Activated T-helper 2 cell treated with anti-CD3 and anti-CD28 coated beads, Interferon-gamma antibody, Interleukin-2, Interleukin-4, amounts not matched to agents 10 μg/mL and 5 μg/mL and 100 μg/mL, durations not matched to agents 14 hours and 24 hours and 36 hours (primary cell): ENCODE measurements around the gene TP63. TPM values are rescaled to one million over a fixed set of nuclear protein-coding genes. Genes with fewer than 3 reads are reported as not detected.

Source experiments
- DNase-seq: peaks from one replicate; pipeline ENCODE4 v3.0.0; 2021; ENCODE audit warnings: low spot score
- H3K27ac Mint-ChIP-seq: one replicate; pipeline ENCODE4 v1.8.0; 2021; ENCODE audit warnings: mixed read lengths
- H3K27me3 Mint-ChIP-seq: one replicate; pipeline ENCODE4 v1.8.0; 2021; ENCODE audit warnings: low read depth, mixed read lengths
- H3K36me3 Mint-ChIP-seq: one replicate; pipeline ENCODE4 v1.8.0; 2021; ENCODE audit warnings: low read depth, mixed read lengths
- H3K4me1 Mint-ChIP-seq: one replicate; pipeline ENCODE4 v1.8.0; 2021; ENCODE audit warnings: low read depth, mixed read lengths
- H3K4me3 Mint-ChIP-seq: one replicate; pipeline ENCODE4 v1.8.0; 2021; ENCODE audit warnings: low read depth, mild to moderate bottlenecking, moderate library complexity, mixed read lengths
- H3K9me3 Mint-ChIP-seq: one replicate; pipeline ENCODE4 v1.8.0; 2021; ENCODE audit warnings: mixed read lengths
- intact Hi-C: fragments of 100-400 bp; cut with micrococcal nuclease; formaldehyde crosslinking; loops from one replicate; pipeline ENCODE4 v1.15.1; 2023
- total RNA-seq: library from RNA; stranded (reverse); gene quantifications from 2 replicates; pipeline ENCODE4 v1.2.3, GENCODE V29; 2022

TP63 gene
- total RNA-seq, 1 donor from 2014 or later: 5.6 TPM

DNA sequence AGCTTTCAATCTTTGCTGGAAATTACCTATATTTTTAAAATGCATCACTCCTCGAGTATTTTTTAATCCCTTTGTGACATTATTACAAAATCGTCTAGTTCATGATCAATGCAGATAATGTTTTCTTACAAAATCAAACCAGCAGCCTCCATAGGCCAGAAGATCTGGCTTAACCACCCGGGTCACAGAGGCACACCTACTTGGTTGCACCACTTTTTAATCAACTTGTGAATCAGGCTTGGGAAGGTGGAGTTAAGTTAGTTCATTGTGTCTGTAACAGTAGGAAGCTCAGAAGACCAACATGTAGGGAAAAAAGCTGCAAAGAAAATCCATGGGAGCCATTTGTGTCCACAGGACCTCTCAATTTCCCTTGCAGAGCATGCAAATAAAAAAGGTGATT is 148.0 kb downstream of the TP63 start:
- no peaks in the 10 kb centered on the region for H3K36me3 Mint-ChIP-seq
- no peaks in the 10 kb centered on the region for H3K27me3 Mint-ChIP-seq
- no peak overlapping the region for H3K27ac Mint-ChIP-seq
- no peak overlapping the region for H3K4me3 Mint-ChIP-seq
- peaks cover 10% of the 10 kb centered on the region for H3K9me3 Mint-ChIP-seq
- no peak for DNase-seq
- peaks cover 12% of the 10 kb centered on the region for H3K4me1 Mint-ChIP-seq
- intact Hi-C loops: loop anchor here (5.0 to 10.0 kb wide), 2 partner anchors 168 to 504 kb away; no protein-coding TSS in a partner anchor

DNA sequence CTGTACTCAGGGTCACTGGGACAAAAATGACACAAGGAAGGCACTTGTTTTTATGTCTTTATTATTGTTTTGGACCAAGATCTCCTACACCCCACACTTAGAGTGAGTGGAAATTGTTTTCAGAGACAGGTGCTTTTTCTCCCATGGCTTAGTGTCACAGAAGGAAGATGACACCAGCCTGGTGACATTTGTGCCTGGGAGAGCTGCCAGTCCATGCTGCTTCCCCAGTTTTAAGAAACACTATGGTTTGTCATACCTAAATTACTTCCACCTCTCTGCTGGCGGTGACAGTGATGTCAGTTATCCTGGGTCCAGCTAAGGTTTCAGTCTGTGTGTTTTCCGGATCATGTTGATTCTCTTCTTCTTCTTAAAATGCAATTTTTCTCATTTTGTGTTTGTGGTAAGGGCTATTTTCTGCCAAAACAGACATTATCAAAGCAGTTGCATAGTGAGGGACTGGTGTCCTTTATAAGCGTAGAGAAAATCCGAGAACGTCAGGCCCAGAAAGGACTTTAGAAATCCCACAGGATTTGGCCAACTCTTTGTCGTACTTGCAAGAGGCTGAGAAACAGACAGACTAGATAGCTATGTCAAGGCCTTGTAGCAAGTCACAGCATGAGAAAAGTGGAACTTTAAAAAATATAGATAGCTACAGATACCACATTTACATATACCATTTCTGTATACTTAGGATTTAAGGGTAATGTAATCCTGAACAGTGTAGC is 149.5 kb downstream of the TP63 start:
- Mint-ChIP-seq H3K27ac (no peak overlapping the region), H3K27me3 (peaks cover 2% of the 10 kb centered on the region), H3K36me3 (no peaks in the 10 kb centered on the region), H3K4me3 (no peak overlapping the region), H3K9me3 (peaks cover 10% of the 10 kb centered on the region), H3K4me1 (peaks cover 12% of the 10 kb centered on the region)
- intact Hi-C loops: no loop called here
- no peak for DNase-seq

DNA sequence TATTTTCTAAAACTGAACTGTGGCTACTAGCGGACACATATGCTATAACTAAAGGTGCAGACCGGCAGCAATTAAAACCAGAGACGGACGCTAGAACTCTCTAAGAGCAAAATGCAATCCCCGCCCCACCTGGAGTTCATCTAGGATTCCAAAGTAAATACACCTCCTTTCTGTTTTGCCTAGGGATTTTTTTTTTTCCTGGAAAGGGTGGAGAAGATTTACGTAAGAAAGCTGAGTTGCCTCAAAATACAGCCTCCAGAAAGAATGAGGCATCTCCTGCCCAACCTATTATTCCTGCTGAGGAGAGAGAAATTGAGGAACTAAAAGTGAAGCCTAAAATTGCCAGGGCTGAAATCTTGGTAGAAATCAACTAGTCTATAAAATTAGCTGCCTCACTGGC is 150.2 kb downstream of the TP63 start:
- Mint-ChIP-seq H3K27ac (no peak overlapping the region), H3K9me3 (peaks cover 10% of the 10 kb centered on the region), H3K36me3 (no peaks in the 10 kb centered on the region), H3K4me3 (no peak overlapping the region), H3K4me1 (peaks cover 12% of the 10 kb centered on the region), H3K27me3 (peaks cover 2% of the 10 kb centered on the region)
- intact Hi-C loops: no loop called here
- DNase-seq: no peak

DNA sequence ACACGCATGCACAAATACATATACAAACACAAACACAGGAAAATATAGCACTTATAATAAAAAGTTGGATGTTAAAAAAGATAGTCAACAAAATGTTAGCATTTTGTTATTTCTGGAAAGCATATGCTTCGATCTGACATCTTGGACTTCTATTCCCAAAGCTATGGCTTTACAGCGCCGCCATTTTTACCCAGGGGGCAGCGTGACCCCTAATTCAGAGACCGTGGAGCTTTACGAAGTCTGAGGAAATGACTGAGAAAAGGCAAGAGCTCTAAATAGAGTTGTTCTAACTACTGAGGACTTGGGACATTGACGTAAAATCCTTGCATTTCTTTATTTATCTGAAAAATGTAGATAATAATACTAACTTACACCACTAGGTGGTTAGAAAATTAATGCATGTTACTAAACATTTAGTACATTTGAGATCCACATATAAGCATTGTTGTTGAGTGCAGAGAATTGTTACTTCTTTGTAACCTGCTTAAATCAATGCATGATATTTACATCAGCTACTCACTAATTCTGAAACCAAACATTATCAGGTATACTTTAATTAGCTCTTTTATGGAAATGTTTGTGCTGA is 155.4 kb downstream of the TP63 start:
- peaks cover 2% of the 10 kb centered on the region for H3K27me3 Mint-ChIP-seq

DNA sequence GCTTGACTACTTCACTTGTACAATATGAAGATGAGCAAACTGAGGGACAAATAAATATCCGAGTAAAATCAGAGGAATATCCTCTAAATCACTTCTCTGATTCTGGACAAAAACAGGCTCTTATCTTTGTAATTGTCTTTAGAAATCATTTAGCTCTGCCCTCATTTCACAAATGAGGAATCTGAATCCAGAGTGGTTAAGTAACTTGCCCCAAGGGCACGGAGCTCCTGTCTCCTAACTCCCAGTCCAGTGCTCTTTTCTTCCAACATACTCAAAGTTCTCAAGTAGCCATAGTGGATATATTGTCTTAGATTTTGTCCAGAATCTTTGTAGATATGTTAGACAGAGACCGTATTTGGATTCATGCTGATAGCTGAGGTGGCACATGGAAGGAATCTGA is 156.0 kb downstream of the TP63 start:
- intact Hi-C loops: no loop called here

More for the DNA sequence above, 155.4 kb downstream of the TP63 start:
- DNase-seq: no peak
- H3K27ac Mint-ChIP-seq: no peak overlapping the region
- intact Hi-C loops: no loop called here
- H3K9me3 Mint-ChIP-seq: no peaks in the 10 kb centered on the region
- H3K4me3 Mint-ChIP-seq: no peak overlapping the region
- no peaks in the 10 kb centered on the region for H3K36me3 Mint-ChIP-seq
- peaks cover 8% of the 10 kb centered on the region for H3K4me1 Mint-ChIP-seq

DNA sequence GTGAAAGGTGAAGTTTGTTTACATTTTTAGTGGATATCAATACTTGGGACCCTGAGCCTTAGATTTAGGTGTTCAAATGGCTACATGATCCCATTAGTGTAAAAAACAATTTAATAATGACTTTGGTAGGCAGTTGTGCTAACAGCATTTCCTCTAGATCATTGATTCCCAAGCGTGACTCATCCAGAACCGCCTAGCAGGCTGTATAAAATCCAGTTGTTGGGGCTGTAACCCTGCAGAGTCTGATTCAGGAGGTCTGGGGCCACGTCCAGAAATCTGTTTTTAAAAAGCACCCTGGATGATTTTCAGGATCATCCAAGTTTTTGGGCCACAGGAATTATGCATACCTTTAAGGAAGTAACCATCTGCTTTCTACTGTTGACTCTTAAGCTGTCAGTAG is 156.4 kb downstream of the TP63 start:
- Mint-ChIP-seq H3K4me3 (no peak overlapping the region), H3K36me3 (no peaks in the 10 kb centered on the region), H3K4me1 (peaks cover 8% of the 10 kb centered on the region), H3K27ac (no peak overlapping the region), H3K27me3 (peaks cover 2% of the 10 kb centered on the region), H3K9me3 (no peaks in the 10 kb centered on the region)
- DNase-seq: no peak
- intact Hi-C loops: no loop called here

More for the DNA sequence above, 156.0 kb downstream of the TP63 start:
- no peak overlapping the region for H3K4me3 Mint-ChIP-seq
- no peak overlapping the region for H3K27ac Mint-ChIP-seq
- no peaks in the 10 kb centered on the region for H3K36me3 Mint-ChIP-seq
- no peaks in the 10 kb centered on the region for H3K9me3 Mint-ChIP-seq
- no peak for DNase-seq
- peaks cover 8% of the 10 kb centered on the region for H3K4me1 Mint-ChIP-seq
- H3K27me3 Mint-ChIP-seq: peaks cover 2% of the 10 kb centered on the region

DNA sequence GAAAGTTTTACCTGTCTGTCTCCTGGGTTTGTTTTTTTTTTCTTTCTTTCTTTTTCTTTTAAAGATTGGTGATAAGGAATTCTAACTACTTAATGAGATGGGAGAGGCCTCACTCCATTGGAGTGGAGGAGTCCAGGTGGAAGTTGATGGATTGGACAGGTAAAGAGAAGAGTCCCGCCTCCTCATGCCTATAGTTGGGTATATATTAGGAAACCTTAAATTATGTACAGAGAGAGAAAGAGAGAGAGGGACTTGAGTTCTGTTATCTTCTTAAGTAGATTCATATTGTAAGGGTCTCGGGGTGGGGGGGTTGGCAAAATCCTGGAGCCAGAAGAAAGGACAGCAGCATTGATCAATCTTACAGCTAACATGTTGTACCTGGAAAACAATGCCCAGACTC is 158.2 kb downstream of the TP63 start:
- H3K27ac Mint-ChIP-seq: no peak overlapping the region
- no peaks in the 10 kb centered on the region for H3K9me3 Mint-ChIP-seq
- H3K36me3 Mint-ChIP-seq: no peaks in the 10 kb centered on the region
- no peak for DNase-seq
- H3K4me3 Mint-ChIP-seq: no peak overlapping the region
- H3K4me1 Mint-ChIP-seq: peaks cover 8% of the 10 kb centered on the region
- intact Hi-C loops: no loop called here
- H3K27me3 Mint-ChIP-seq: peaks cover 5% of the 10 kb centered on the region

DNA sequence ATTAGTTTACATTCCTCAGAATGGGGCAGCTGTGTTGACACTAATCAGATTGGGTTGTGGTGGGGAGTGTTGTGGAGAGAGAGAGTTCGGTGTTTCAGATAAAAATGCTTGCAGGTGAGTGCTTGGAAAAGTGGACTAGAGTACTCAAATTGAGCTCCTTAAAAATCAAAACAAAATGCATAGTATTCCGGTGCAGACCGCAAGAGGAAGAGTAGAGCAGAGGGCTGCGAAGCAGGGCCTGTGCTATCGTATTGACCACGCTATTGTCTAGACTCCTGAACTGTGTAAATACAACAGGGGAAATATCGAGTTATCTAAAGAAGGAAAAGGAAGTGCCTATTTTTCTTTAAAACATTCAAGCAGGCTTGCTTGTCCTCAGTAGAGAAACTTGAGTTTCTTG is 159.5 kb downstream of the TP63 start:
- no peaks in the 10 kb centered on the region for H3K36me3 Mint-ChIP-seq
- peaks cover 3% of the 10 kb centered on the region for H3K27me3 Mint-ChIP-seq
- H3K27ac Mint-ChIP-seq: no peak overlapping the region
- intact Hi-C loops: no loop called here
- no peak overlapping the region for H3K4me3 Mint-ChIP-seq
- no peaks in the 10 kb centered on the region for H3K9me3 Mint-ChIP-seq
- no peak for DNase-seq
- H3K4me1 Mint-ChIP-seq: peaks cover 12% of the 10 kb centered on the region

DNA sequence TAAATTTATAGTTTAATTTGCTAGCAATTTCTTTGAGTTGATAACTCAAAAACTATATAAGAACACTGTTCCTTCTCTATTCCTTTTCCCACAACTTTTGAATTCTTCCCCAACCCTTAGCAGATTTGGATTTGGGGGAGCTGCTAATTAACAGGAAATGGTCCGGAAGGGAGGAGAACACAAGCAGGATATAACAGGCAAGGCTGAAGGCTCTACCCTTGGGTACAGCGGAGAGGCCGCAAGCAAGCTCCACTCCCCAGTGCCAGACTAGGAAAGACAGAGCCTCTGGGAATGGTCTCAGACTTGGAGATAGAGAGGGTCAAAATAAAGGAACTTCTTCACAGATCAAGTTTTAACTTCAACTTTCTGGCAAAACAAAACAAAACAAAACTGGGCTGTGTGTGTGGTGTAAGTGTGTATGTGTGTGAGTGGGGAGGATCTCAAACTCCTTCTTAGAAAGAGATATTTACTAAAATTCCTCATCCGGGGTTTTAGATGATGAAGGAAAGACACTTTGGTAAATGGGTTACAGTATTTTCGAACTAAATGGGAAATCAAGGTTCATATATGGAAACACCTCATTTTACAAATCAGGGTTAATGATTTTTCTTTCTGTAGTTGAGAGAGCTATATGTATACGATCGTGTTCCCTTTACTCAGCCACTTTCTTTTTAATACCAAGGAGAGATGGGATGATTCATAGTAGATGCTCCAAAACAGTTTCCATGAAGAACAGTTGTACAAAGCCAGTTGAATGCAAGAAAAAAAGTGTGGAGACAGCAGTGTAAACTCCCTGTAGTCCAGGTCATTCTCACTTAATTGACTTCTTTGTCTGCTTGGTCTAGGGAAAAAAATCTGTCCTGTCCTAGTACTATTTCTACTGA is 161.1 kb downstream of the TP63 start:
- H3K4me3 Mint-ChIP-seq: no peak overlapping the region
- H3K27ac Mint-ChIP-seq: no peak overlapping the region
- no peaks in the 10 kb centered on the region for H3K9me3 Mint-ChIP-seq
- intact Hi-C loops: no loop called here
- H3K4me1 Mint-ChIP-seq: peaks cover 12% of the 10 kb centered on the region
- DNase-seq: no peak
- peaks cover 3% of the 10 kb centered on the region for H3K27me3 Mint-ChIP-seq
- H3K36me3 Mint-ChIP-seq: no peaks in the 10 kb centered on the region

DNA sequence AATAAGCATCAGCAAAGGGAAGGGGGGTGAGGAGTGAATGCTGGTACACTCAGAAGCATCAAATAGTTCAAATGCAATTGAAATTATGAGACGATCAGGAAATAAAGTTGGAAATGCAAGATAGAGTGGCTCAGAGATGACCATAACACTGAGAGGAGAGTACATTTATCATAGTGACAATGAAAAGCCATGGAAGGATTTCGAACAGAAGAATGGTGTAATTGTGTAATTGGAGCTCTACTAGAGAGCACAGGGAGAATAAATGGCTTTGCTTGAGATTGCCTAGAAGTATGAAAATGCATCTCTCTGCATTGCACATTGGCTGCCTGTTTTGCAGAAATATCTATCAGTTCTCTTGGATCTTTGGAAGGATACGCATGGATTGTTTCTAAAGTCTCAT is 163.3 kb downstream of the TP63 start:
- Mint-ChIP-seq H3K4me1 (peaks cover 14% of the 10 kb centered on the region), H3K27ac (no peak overlapping the region), H3K9me3 (no peaks in the 10 kb centered on the region), H3K4me3 (no peak overlapping the region), H3K27me3 (peaks cover 3% of the 10 kb centered on the region), H3K36me3 (no peaks in the 10 kb centered on the region)
- intact Hi-C loops: no loop called here
- no peak for DNase-seq

DNA sequence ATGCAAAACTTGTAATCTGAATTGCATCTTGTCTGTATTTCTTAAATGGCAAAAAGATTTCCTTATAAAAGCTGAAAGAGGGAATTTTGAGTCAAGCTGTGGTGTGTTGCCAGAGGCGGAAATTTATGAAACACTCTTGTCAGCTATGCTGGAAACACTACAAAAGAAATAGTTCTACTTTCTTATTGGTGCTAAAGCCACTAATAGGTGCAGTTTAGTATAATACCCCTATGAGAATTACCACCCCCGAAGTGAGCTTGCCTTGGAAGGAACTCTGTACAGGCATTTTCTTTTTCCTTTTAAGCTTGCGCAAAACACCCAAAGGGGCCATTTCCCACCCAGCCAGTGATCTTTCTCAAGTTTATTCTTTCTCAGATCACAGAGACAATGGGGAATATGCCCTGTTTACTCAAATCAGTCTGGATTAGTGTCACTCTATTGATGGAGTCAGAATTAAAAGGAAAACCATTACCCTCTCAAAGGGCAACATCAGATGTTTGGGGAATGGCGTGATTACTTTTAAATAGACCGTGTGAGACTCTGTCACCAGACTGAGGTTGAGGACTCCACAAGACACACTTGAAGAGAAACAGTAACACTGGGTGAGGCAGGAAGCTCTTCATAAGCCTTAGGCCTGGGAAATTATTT is 166.0 kb downstream of the TP63 start:
- intact Hi-C loops: no loop called here
- peaks cover 5% of the 10 kb centered on the region for H3K4me1 Mint-ChIP-seq
- no peak overlapping the region for H3K4me3 Mint-ChIP-seq
- no peak overlapping the region for H3K27ac Mint-ChIP-seq
- no peaks in the 10 kb centered on the region for H3K36me3 Mint-ChIP-seq
- no peaks in the 10 kb centered on the region for H3K9me3 Mint-ChIP-seq
- DNase-seq: no peak
- H3K27me3 Mint-ChIP-seq: peaks cover 7% of the 10 kb centered on the region

DNA sequence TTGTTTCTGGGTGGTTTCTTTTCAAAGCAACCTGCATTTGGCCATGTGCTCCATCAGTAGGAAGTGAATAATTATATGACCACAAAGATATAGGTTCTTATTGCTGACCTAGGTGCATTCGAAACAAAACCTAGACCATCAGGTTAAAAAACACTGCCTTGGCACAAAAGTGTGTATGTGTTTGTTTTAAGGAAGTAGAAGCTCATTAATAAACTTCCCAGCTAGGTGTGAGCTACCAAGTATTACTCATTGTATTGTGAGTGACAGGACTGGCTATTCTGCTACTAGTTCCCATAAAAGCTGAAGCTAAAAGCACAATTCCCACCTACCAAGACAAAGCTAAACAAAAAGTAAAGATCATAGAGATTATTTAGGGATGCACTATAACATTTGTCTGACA is 168.2 kb downstream of the TP63 start:
- intact Hi-C loops: no loop called here
- H3K4me1 Mint-ChIP-seq: peaks cover 5% of the 10 kb centered on the region
- H3K9me3 Mint-ChIP-seq: no peaks in the 10 kb centered on the region
- H3K4me3 Mint-ChIP-seq: no peak overlapping the region
- no peaks in the 10 kb centered on the region for H3K36me3 Mint-ChIP-seq
- no peak overlapping the region for H3K27ac Mint-ChIP-seq
- no peak for DNase-seq
- peaks cover 6% of the 10 kb centered on the region for H3K27me3 Mint-ChIP-seq
